Measurements from ENCODE around the gene SETD6. TPM values are rescaled to one million over a fixed set of nuclear protein-coding genes. Genes with fewer than 3 reads are reported as not detected.

Gene SETD6
- total and polyA plus RNA-seq, 2 of the 8 experiments (the other 6 are each of a cell fraction or from before 2014, with no cell fraction given): 25.3 to 40.5 TPM

GRCh38 chr16:58563235-58563634 lies 47.9 kb downstream of the SETD6 start (continued):
- TF ChIP-seq CHD7 (IDR thresholded peaks at IDR 0.05; ENCODE audit: insufficient replicate concordance, low read length) (no peak), MAX (IDR thresholded peaks at IDR 0.05) (no peak), RNF2 (IDR thresholded peaks at IDR 0.05; ENCODE audit: borderline replicate concordance, low read depth, low read length, missing control alignments, poor library complexity, severe bottlenecking) (no peak), KDM4A (IDR thresholded peaks at IDR 0.05; ENCODE audit: low read depth, low read length, severe bottlenecking) (no peak), EGR1 (IDR thresholded peaks at IDR 0.05; ENCODE audit: borderline replicate concordance, low read depth, low read length) (no peak), FOSL1 (IDR thresholded peaks at IDR 0.05; ENCODE audit: insufficient read depth, low read depth, low read length) (no peak)
